GM18858 (cell line): ENCODE data around the gene HDAC7.
"Not testable (repeated sequence)": the region's sequence is repeated elsewhere in the genome, so short reads cannot be mapped to it uniquely, and the experiment has no call there.

Experiments used
- ATAC-seq: cut with Tn5 transposase; IDR thresholded peaks from one replicate; pipeline ENCODE4 v1.9.1; 2021; ENCODE audit not compliant: unreplicated experiment

The HDAC7 gene

GRCh38 chr12:47850153-47851084, 30.7 kb upstream of the HDAC7 start:
- no peak for ATAC-seq

DNA sequence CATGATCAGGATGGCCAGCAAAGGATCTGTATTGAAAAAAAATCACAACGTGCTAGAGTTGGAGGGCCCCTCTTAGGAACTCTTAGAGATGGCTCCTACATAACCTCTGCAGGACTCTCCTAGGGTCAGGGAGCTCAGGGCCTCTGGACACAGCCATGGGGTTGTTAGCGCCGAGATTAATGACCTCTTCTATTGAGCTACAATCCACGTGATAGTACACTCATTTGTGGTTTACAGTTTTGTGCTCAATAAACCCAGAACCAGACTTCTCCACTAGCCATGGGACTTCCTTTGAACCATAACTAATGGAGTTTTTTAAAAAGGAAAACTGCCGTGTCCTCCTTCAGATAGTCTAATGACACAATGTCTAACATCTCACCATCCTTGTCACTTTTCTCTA, 29.6 kb upstream of the HDAC7 start:
- no peak for ATAC-seq

- ATAC-seq = no peak
Measured at GRCh38 chr12:47848853-47849252, 29.1 kb upstream of the HDAC7 start.

- no peak for ATAC-seq
Measured at GRCh38 chr12:47846294-47846996, 26.7 kb upstream of the HDAC7 start.

DNA sequence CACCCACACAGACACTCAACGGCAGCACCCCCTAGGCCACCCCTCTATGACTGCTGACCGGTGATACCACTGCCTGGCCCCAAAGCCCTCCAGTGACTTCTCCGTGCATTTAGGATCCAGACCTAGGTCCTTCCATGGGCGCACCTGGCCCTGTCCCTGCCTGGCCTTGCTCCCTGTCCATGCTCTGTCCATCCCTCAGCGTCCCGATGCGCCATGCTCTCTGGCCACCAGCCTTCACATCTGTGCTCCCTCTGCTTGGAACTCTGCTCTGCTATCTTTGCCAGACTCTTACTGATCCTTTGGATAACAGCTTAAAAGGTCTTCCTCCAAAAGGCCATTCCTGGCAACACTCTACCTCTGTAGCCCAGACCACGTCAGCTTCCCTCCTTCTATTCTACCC, 25.4 kb upstream of the HDAC7 start:
- no peak for ATAC-seq

GRCh38 chr12:47844264-47845019, 24.7 kb upstream of the HDAC7 start:
- no peak for ATAC-seq

GRCh38 chr12:47843226-47843980, 23.7 kb upstream of the HDAC7 start:
- no peak for ATAC-seq

DNA sequence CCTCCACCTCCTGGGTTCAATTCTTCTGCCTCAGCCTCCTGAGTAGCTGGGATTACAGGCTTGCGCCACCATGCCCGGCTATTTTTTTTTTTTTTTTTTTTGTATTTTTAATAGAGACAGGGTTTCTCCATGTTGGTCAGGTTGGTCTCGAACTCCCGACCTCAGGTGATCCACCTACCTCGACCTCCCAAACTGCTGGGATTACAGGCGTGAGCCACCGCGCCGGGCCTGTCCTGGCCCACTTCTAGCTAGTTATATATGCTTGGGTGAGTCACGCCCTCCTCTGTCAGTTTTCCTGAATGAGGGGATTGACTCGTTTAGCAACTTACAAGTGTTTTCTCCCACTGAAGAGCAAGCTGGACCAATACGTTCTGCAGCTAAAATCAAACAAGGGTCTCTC, 22.8 kb upstream of the HDAC7 start:
- ATAC-seq = not testable (repeated sequence)

GRCh38 chr12:47841910-47842309, 22.2 kb upstream of the HDAC7 start:
- no peak for ATAC-seq

- no peak for ATAC-seq
Measured at GRCh38 chr12:47841501-47841900, 21.8 kb upstream of the HDAC7 start.

DNA sequence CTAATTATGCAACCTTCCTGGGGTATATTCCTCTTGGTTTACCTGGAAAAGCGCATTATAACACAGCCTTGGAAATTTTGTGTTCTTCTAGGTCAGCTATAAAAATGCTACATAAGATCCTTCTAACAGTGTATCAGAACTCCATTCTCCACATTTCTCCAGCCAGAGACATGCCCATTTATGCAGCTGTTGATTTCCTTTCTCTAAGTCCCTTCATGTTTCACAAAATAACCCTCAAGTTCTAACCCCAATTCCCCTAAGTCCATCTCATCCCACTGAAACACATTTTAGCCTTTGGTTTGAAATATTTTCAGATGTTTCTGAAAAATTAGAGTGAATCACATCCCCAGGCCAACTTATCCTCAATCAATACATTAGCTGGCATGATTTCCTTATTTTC, 20.9 kb upstream of the HDAC7 start:
- no peak for ATAC-seq

- no peak for ATAC-seq
Measured at GRCh38 chr12:47839214-47839876, 19.6 kb upstream of the HDAC7 start.

GRCh38 chr12:47838286-47838931, 18.7 kb upstream of the HDAC7 start:
- no peak for ATAC-seq

- no peak for ATAC-seq
Measured at GRCh38 chr12:47837190-47838171, 17.8 kb upstream of the HDAC7 start.

DNA sequence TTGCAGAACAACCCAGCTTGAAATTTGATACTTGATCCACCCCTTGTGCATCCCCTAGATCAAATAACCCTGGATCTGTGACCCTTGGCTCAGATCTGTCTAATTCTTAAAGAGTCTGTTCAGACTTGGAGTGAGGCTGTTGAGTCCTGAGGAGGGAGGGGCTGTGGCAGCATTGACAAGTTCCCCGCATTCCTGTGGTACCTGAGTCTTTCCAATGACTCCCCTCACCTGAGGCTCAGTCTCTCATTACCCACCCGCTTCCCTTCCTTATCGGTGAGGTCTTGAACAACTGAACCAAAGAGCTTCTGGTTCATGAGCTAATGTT, 16.1 kb upstream of the HDAC7 start:
- no peak for ATAC-seq

DNA sequence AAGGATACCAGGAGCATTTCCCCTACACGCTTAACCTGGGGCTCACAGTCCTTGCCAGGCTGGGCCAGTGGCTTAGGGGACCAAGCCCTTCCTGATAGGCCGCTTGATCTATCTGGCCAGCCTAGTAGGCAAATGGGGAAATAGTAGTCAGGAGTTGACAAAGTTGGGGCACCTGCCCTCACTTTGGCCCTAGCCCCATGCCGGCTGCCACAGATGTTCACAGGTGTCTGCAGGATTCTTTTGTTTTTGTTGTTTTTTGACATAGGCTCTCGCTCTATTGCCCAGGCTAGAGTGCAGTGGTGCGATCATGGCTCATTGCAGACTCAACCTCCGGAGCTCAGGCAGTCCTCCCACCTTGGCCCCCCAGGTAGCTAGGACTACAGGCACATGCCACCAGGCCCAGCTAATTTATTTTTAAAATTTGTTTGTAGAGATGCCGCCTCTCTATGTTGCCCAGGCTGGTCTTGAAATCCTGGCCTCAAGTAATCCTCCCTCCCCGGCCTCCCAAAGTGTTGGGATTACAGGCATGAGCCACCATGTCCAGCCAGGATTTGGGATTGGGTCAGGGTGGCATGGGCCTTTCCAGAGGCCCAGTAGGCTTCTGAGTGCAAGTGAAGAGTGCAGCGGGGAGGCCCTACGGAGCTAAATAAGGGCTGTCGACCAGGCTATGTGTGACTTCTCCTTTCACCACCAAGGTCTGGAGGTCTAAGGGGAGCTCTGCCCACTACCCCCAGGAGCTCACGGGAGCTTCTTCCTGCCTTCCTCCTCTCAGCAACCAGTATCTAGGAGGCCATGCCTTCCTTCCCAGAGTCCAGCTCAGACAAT, 15.5 kb upstream of the HDAC7 start:
- ATAC-seq = no peak

- no peak for ATAC-seq
Measured at GRCh38 chr12:47834199-47834903, 14.6 kb upstream of the HDAC7 start.
